ENCODE data around the gene DAB2IP. TPM values are rescaled to one million over a fixed set of nuclear protein-coding genes. Genes with fewer than 3 reads are reported as not detected.

DAB2IP gene
- total RNA-seq, 1 experiment from 2014 or later: 52.6 TPM

GRCh38 chr9:121660367-121660766 lies 8.9 kb downstream of the DAB2IP start:
- Mint-ChIP-seq H3K27ac (no peak overlapping the region), H3K36me3 (no peaks in the 10 kb centered on the region; the same call in none of the 2 replicates), H3K4me3 (no peak overlapping the region), H3K27me3 (ENCODE audit: low read depth) (no peaks in the 10 kb centered on the region), H3K4me1 (peaks cover 29% of the 10 kb centered on the region), H3K9me3 (peaks cover 6% of the 10 kb centered on the region; the same call in 1 of the 2 replicates)
- POLR2A ChIA-PET: no interaction called here
- ATAC-seq (no peak), DNase-seq (ENCODE audit: low spot score) (no peak)
- CTCF ChIA-PET: interaction anchor here (1.1 to 1.7 kb wide), 2 partner anchors 20 to 40 kb away, joined by 4 to 7 read pairs; no protein-coding TSS in a partner anchor
- TF ChIP-seq, protein P1, sequence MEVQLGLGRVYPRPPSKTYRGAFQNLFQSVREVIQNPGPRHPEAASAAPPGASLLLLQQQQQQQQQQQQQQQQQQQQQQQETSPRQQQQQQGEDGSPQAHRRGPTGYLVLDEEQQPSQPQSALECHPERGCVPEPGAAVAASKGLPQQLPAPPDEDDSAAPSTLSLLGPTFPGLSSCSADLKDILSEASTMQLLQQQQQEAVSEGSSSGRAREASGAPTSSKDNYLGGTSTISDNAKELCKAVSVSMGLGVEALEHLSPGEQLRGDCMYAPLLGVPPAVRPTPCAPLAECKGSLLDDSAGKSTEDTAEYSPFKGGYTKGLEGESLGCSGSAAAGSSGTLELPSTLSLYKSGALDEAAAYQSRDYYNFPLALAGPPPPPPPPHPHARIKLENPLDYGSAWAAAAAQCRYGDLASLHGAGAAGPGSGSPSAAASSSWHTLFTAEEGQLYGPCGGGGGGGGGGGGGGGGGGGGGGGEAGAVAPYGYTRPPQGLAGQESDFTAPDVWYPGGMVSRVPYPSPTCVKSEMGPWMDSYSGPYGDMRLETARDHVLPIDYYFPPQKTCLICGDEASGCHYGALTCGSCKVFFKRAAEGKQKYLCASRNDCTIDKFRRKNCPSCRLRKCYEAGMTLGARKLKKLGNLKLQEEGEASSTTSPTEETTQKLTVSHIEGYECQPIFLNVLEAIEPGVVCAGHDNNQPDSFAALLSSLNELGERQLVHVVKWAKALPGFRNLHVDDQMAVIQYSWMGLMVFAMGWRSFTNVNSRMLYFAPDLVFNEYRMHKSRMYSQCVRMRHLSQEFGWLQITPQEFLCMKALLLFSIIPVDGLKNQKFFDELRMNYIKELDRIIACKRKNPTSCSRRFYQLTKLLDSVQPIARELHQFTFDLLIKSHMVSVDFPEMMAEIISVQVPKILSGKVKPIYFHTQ (CRISPR knock-in tag; IDR thresholded peaks at IDR 0.05): no peak
- no peak for TF ChIP-seq TEAD1 (CRISPR knock-in tag; IDR thresholded peaks at IDR 0.05)
- TF ChIP-seq ZNF317 (CRISPR knock-in tag; IDR thresholded peaks at IDR 0.05; ENCODE audit: borderline replicate concordance, low read depth): no peak
- TF ChIP-seq ZNF138 (CRISPR knock-in tag; conservative IDR thresholded peaks at IDR 0.05): no peak
- TF ChIP-seq FOXJ3 (CRISPR knock-in tag; IDR thresholded peaks at IDR 0.05; ENCODE audit: borderline replicate concordance): no peak
- no peak for TF ChIP-seq NR1H2 (CRISPR knock-in tag; IDR thresholded peaks at IDR 0.05)
- TF ChIP-seq NR3C1 (CRISPR knock-in tag; conservative IDR thresholded peaks at IDR 0.05; ENCODE audit: low read depth): no peak
- TF ChIP-seq SMAD3 (CRISPR knock-in tag; IDR thresholded peaks at IDR 0.05; ENCODE audit: borderline replicate concordance): no peak
- TF ChIP-seq USF1 (CRISPR knock-in tag; IDR thresholded peaks at IDR 0.05): no peak
- no peak for TF ChIP-seq ZNF423 (CRISPR knock-in tag; IDR thresholded peaks at IDR 0.05)
- no peak for TF ChIP-seq ZNF671 (CRISPR knock-in tag; IDR thresholded peaks at IDR 0.05)
- TF ChIP-seq ZSCAN18 (CRISPR knock-in tag; IDR thresholded peaks at IDR 0.05): no peak
- TF ChIP-seq ZNF232 (CRISPR knock-in tag; IDR thresholded peaks at IDR 0.05): no peak
- no peak for TF ChIP-seq TEAD4 (CRISPR knock-in tag; IDR thresholded peaks at IDR 0.05)
- TF ChIP-seq JUN (CRISPR knock-in tag; IDR thresholded peaks at IDR 0.05): no peak
- TF ChIP-seq, protein P2, sequence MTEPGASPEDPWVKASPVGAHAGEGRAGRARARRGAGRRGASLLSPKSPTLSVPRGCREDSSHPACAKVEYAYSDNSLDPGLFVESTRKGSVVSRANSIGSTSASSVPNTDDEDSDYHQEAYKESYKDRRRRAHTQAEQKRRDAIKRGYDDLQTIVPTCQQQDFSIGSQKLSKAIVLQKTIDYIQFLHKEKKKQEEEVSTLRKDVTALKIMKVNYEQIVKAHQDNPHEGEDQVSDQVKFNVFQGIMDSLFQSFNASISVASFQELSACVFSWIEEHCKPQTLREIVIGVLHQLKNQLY (CRISPR knock-in tag; IDR thresholded peaks at IDR 0.05): no peak

DNA sequence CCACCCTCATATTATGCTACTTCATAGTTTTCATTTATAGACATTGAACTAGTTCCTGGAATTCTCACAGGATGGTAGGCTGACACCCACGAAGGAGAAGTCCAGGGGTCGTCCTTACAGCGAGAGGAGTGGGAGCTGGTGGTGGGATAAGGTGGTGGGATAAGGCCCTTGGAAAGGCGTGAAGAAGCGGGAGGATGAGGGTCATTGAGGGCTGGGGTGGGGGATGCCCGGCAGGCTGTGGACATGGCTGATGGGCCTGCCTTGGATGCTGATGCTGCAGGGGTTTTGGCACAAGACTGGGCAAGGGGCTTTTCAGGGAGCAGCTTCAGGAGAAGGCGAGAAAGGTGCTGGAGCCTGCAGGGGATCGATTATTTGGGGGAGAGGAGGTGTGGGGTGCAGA lies 9.4 kb downstream of the DAB2IP start:
- peaks cover 29% of the 10 kb centered on the region for H3K4me1 Mint-ChIP-seq
- ATAC-seq (no peak), DNase-seq (ENCODE audit: low spot score) (no peak)
- H3K27ac Mint-ChIP-seq: no peak overlapping the region
- CTCF ChIA-PET: interaction anchor here (1.1 to 1.7 kb wide), 3 partner anchors 21 to 40 kb away, joined by 3 to 7 read pairs (median 4); no protein-coding TSS in a partner anchor
- POLR2A ChIA-PET: no interaction called here
- no peak overlapping the region for H3K4me3 Mint-ChIP-seq
- no peaks in the 10 kb centered on the region; the same call in none of the 2 replicates for H3K36me3 Mint-ChIP-seq
- peaks cover 6% of the 10 kb centered on the region; the same call in 1 of the 2 replicates for H3K9me3 Mint-ChIP-seq
- H3K27me3 Mint-ChIP-seq (ENCODE audit: low read depth): no peaks in the 10 kb centered on the region
- TF ChIP-seq NFYB (CRISPR knock-in tag; conservative IDR thresholded peaks at IDR 0.05; ENCODE audit: low read depth): no peak
- TF ChIP-seq ZNF121 (CRISPR knock-in tag; IDR thresholded peaks at IDR 0.05): no peak
- TF ChIP-seq RELA (CRISPR knock-in tag; IDR thresholded peaks at IDR 0.05; ENCODE audit: borderline replicate concordance): no peak
- TF ChIP-seq ATF1 (CRISPR knock-in tag; IDR thresholded peaks at IDR 0.05): no peak
- TF ChIP-seq IRF2 (CRISPR knock-in tag; IDR thresholded peaks at IDR 0.05; ENCODE audit: borderline replicate concordance, low read depth): no peak
- no peak for TF ChIP-seq TEAD4 (CRISPR knock-in tag; IDR thresholded peaks at IDR 0.05)
- no peak for TF ChIP-seq JUN (CRISPR knock-in tag; IDR thresholded peaks at IDR 0.05)
- TF ChIP-seq ETV6 (CRISPR knock-in tag; IDR thresholded peaks at IDR 0.05): no peak
- no peak for TF ChIP-seq CREM (CRISPR knock-in tag; IDR thresholded peaks at IDR 0.05)
- no peak for TF ChIP-seq ZNF396 (CRISPR knock-in tag; IDR thresholded peaks at IDR 0.05; ENCODE audit: borderline replicate concordance)
- no peak for TF ChIP-seq EMX1 (CRISPR knock-in tag; IDR thresholded peaks at IDR 0.05)
- TF ChIP-seq ZNF671 (CRISPR knock-in tag; IDR thresholded peaks at IDR 0.05): no peak
- TF ChIP-seq ATF2 (CRISPR knock-in tag; IDR thresholded peaks at IDR 0.05; ENCODE audit: borderline replicate concordance, low read depth): no peak
- TF ChIP-seq CBFB (CRISPR knock-in tag; IDR thresholded peaks at IDR 0.05; ENCODE audit: low read depth): no peak
- TF ChIP-seq SMAD3 (CRISPR knock-in tag; IDR thresholded peaks at IDR 0.05; ENCODE audit: borderline replicate concordance): no peak
- no peak for TF ChIP-seq ERG (CRISPR knock-in tag; IDR thresholded peaks at IDR 0.05)
